ENCODE measurements around the gene KAZALD1. TPM values are rescaled to one million over a fixed set of nuclear protein-coding genes. Genes with fewer than 3 reads are reported as not detected.

KAZALD1 gene
- total RNA-seq, 1 experiment from 2014 or later, result 42.3 TPM

- Histone ChIP-seq H3K9me3 (no peaks in the 10 kb centered on the region), H3K4me3 (ENCODE audit: low read depth, low read length) (peak overlapping the region; percentile 76), H3K4me1 (peaks cover 33% of the 10 kb centered on the region), H3K27me3 (replicated peaks; ENCODE audit: control insufficient read depth, insufficient read depth, low read length) (no peaks in the 10 kb centered on the region), H3K36me3 (ENCODE audit: control insufficient read depth, insufficient read depth, low read length) (no peaks in the 10 kb centered on the region)
- ChIA-PET CTCF (interaction anchor here (0.6 to 2.8 kb wide), 19 partner anchors 12 to 495 kb away, joined by 3 to 43 read pairs (median 7); partner anchors contain the start of genes HIF1AN, KAZALD1 and LZTS2), POLR2A (interaction anchor here (0.6 to 2.2 kb wide), 8 partner anchors 12 to 1098 kb away, joined by 3 to 15 read pairs (median 5); partner anchors contain the start of gene KAZALD1)
- intact Hi-C loops (cut with micrococcal nuclease; ENCODE audit: unreplicated experiment), result loop anchor here (5.0 kb wide), 1 partner anchor 37 kb away; no protein-coding TSS in a partner anchor
- H3K4me3 Mint-ChIP-seq (ENCODE audit: unreplicated experiment), result peak overlapping the region; percentile 80
- H3K9me3 Mint-ChIP-seq (ENCODE audit: unreplicated experiment), result no peaks in the 10 kb centered on the region
- peaks cover 16% of the 10 kb centered on the region for H3K36me3 Mint-ChIP-seq (ENCODE audit: insufficient read depth, unreplicated experiment)
- TF ChIP-seq CTCF (IDR thresholded peaks at IDR 0.05; ENCODE audit: insufficient read depth in 1 of 2, low read depth in 1 of 2, low read length in 1 of 2, severe bottlenecking in 1 of 2, unreplicated experiment in 1 of 2), result no peak
- no peak for DNase-seq
- H3K4me1 Mint-ChIP-seq (ENCODE audit: low read depth, unreplicated experiment), result peaks cover 17% of the 10 kb centered on the region
- H3K27ac Mint-ChIP-seq (ENCODE audit: unreplicated experiment), result no peak overlapping the region
- no TSS peak for BruUV-seq (replicated peaks)
- no peaks in the 10 kb centered on the region for H3K27me3 Mint-ChIP-seq (ENCODE audit: insufficient read depth, unreplicated experiment)
These were observed 31.2 kb upstream of the KAZALD1 start for GRCh38 chr10:101030496-101031127.

GRCh38 chr10:101031128-101031795 lies 30.5 kb upstream of the KAZALD1 start, which contains the start of the genes PDZD7 and SFXN3:
Gene PDZD7, minus strand, starts transcription at chr10:101031129. Its CDS starts 910 bp downstream, at chr10:101030219.
Gene SFXN3, plus strand, starts transcription at chr10:101031234. Its CDS starts 3,461 bp downstream, at chr10:101034695.
- Mint-ChIP-seq H3K36me3 (ENCODE audit: insufficient read depth, unreplicated experiment) (peaks cover 16% of the 10 kb centered on the region), H3K27ac (ENCODE audit: unreplicated experiment) (peak within 1 kb of the TSS; percentile 93), H3K27me3 (ENCODE audit: insufficient read depth, unreplicated experiment) (no peaks in the 10 kb centered on the region), H3K4me3 (ENCODE audit: unreplicated experiment) (peak within 1 kb of the TSS; percentile 80), H3K9me3 (ENCODE audit: unreplicated experiment) (no peaks in the 10 kb centered on the region), H3K4me1 (ENCODE audit: low read depth, unreplicated experiment) (peaks cover 17% of the 10 kb centered on the region)
- BruUV-seq (replicated peaks), result no TSS peak
- intact Hi-C loops (cut with micrococcal nuclease; ENCODE audit: unreplicated experiment), result loop anchor here (5.0 kb wide), 1 partner anchor 36 kb away; no protein-coding TSS in a partner anchor
- CTCF ChIA-PET, result interaction anchor here (0.6 to 2.8 kb wide), 17 partner anchors 11 to 496 kb away, joined by 3 to 43 read pairs (median 7); partner anchors contain the start of genes HIF1AN, KAZALD1 and LZTS2
- POLR2A ChIA-PET, result interaction anchor here (0.6 to 2.2 kb wide), 9 partner anchors 10 to 1097 kb away, joined by 3 to 15 read pairs (median 5); partner anchors contain the start of gene KAZALD1
- peaks cover 33% of the 10 kb centered on the region for H3K4me1 ChIP-seq
- no peaks in the 10 kb centered on the region for H3K36me3 ChIP-seq (ENCODE audit: control insufficient read depth, insufficient read depth, low read length)
- no peaks in the 10 kb centered on the region for H3K9me3 ChIP-seq
- no peaks in the 10 kb centered on the region for H3K27me3 ChIP-seq (replicated peaks; ENCODE audit: control insufficient read depth, insufficient read depth, low read length)
- peak within 1 kb of the TSS; percentile 76 for H3K4me3 ChIP-seq (ENCODE audit: low read depth, low read length)
- DNase-seq, result peak; percentile 97 to 99
- TF ChIP-seq CTCF (IDR thresholded peaks at IDR 0.05; ENCODE audit: insufficient read depth in 1 of 2, low read depth in 1 of 2, low read length in 1 of 2, severe bottlenecking in 1 of 2, unreplicated experiment in 1 of 2), result no peak
